HG03060 (cell line): Measurements from ENCODE around the gene LRCH4.
A peak's percentile ranks its signal among the peaks of the same experiment; 100 is the strongest.
"Not testable (repeated sequence)": the region's sequence is repeated elsewhere in the genome, so short reads cannot be mapped to it uniquely, and the experiment has no call there.

Experiments used
- ATAC-seq: cut with Tn5 transposase; IDR thresholded peaks from one replicate; pipeline ENCODE4 v1.9.1; 2021; ENCODE audit warnings: low read depth, moderate number of reproducible peaks; ENCODE audit not compliant: unreplicated experiment

Gene LRCH4

DNA sequence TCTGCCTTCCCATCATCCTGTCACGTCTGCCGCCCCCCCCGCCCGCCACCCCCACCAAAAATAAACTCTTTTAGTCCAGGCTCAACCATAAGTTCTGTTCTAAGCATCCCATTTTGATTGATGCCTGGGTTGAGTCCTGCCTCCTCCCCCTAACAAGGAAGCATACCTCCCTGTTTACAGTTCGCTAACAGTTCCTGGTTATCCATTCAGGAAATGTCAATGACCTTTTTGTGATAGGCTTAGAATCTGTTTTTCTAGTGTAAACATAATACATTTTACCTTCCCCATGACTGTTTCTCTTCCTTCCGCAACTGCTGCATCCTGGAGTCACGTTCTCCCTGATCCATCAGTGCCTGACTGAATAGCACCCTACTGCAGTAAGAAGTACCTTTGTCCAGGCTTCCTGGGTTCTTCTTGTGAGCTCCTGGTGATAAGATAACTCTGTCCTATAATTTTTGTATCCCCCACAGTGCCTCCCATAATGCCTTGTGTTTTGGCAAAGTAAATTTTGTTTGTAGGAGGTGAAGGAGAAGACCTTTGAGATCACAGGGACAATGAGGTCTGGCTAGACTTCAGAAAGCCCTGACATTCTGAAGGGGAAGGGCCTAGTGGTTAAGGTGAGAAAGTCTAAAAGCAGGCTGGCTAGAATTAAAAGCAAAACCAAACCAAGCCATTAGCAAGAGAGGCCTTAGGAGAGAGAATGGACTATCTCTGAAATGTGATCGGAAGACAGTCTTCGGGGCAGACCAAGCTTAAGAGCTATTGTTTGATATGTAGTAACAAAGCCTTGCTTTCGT lies 39.6 kb downstream of the LRCH4 start:
- ATAC-seq: no peak

DNA sequence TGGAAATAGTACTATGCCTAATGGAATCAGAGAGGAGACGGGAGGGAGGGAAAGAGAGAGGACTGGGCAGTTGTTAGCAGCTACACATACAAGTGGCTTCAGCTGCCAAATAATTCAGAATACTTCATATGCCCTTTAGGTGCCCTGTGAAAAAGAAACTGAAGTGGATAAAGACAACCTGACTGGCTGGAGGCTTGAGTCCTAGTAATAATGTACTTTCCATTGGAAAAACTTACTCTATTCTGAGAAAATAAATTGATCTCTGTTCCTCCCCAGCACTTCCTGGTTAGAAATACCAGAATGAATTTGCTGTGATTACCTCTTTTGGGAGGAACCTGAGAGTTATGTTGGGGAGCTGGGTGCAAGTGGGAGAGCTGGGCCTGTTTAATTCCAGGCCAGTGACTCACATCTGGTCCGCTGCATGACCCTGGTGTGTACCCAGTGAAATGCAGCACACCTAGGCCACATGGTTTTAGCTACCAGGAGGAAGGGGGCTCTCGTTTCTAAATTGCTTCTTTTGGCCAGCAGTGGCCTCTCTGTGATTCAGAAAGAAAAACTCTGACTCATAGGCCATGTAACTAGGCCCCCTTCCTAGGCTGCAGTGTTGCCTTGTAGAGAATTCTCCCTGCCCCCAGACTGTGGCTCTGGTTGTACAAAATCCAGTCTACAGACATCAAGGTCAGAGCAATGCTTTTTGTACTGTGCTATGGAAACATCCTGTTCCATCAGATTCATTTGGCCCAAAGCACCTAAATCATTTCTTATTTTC lies 40.4 kb downstream of the LRCH4 start:
- ATAC-seq: no peak

DNA sequence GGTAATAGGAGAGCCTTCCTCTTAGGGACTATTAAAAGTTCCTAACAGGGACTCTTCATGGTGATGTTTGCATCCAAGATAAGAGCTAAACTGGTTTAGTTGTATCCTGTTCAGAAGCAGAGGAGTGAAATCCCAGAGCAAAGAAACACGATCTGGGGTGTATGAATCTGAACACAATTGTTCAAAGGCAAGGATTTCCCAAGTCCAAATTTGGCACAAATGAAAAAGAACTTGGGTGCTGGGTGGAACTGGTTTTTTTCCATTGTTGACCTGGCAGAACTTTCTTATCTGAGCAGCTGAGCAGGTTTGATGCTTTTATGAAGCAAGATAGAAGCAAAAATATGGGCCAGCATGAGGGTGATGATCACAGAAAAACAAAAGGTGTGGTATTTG lies 41.0 kb downstream of the LRCH4 start:
- ATAC-seq: no peak

DNA sequence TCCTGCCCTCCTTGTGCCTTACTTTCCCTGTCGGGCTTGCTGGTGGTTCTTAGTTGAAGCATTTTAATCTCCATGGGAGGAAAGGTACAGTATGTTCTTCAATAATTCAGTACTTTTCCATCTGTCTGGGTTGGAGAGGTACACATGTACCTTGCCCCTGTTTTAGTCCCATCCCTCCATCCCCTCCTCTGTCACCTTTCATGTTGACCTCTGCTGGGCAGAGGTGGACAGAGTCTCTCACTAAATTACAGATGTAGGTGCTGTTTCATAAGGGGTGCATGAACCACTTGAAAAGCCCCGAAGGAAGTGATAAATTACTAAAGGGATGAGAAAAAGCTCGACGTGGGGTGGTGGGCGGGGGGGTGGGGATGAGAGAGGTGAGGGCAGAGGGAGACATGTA lies 41.5 kb downstream of the LRCH4 start:
- no peak for ATAC-seq

DNA sequence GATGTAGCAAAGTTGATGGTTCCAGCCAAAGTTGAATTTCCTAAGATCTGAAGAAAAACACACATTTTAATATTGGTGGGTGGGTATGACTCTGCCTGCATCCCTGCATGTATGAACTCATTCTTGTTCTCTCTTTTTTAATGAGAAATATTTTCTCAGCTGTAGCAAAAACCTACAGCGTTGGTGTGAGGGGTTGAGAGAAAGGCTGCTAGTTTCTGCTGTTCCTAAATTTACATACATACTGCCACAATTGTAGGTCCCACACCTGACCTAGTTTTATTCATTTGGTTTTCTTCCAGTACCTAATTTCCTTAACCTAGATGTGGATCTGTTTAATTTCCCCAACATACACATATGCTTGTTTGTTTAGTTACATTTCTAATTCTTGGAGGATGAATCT lies 42.3 kb downstream of the LRCH4 start:
- no peak for ATAC-seq

DNA sequence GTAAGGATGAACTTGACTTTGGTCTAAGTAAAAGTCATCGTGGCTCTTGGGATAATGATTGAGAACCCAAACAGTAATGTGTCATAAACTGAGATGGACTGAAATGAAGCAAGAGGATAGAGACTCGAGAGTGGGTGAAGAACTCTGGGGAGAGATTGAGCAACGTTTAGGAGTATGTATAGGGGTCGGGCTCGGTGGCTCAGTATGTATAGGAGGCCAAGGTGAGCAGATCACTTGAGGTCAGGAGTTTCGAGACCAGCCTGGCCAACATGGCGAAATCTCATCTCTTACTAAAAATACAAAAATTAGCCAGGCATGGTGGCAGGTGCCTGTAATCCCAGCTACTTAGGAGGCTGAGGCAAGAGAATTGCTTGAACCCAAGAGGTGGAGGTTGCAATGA lies 44.6 kb downstream of the LRCH4 start:
- not testable (repeated sequence) for ATAC-seq

DNA sequence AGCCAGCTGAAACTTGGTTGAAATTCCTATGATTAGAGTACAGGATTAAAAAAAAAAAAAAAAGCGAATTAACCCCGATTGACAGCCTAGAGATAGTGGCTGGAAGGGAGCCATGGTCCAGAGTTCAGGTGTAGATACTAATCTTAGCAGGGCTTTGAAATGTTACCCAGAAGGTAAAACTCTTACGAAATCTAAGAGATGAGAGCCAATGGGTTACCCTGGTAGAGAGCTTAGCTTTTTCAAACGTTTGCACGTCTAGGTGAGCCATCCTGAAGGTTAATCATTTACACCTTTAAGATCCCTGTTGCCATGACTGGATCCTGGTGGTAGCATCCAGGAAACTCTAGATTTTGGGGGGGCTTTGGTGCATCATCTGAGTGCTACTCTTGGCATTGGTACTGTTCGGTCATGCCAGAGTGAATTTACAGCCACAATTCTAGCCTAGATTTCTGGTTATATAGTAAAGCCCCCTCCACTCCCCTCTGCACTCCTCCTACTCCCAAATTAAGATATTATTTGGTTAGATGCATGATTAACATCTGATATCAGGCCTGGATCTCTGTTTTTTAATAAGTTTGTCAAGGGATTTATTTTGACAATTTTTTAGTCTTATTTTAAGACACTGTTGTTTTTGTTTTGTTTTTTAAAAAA lies 45.7 kb downstream of the LRCH4 start:
- no peak for ATAC-seq

DNA sequence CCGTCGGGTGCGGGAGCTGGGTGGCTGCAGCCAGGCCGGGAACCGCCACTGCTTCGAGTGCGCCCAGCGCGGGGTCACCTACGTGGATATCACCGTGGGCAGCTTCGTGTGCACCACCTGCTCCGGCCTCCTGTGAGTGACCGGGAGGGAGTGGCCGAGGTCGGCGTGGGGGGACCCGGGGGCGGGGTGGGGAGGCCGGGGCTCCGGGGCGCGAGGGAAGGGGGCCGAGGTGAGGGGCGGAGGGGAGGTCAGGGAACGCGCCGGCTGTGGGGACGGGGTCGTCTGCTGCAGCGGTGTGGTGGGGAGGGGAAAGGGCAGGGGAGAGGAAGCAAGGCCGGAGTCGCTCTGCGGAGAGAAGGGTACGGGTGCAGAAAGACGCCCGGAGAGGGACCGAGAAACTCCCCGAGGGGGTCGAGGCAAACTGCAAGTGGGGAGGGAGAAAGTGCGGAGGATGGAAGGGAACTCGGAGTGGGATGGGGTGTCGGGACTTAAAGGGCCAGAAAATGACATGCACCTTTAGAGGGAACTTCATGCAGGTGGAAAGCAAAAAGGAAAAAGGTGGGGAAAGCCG lies 46.4 kb downstream of the LRCH4 start:
- ATAC-seq: no peak

DNA sequence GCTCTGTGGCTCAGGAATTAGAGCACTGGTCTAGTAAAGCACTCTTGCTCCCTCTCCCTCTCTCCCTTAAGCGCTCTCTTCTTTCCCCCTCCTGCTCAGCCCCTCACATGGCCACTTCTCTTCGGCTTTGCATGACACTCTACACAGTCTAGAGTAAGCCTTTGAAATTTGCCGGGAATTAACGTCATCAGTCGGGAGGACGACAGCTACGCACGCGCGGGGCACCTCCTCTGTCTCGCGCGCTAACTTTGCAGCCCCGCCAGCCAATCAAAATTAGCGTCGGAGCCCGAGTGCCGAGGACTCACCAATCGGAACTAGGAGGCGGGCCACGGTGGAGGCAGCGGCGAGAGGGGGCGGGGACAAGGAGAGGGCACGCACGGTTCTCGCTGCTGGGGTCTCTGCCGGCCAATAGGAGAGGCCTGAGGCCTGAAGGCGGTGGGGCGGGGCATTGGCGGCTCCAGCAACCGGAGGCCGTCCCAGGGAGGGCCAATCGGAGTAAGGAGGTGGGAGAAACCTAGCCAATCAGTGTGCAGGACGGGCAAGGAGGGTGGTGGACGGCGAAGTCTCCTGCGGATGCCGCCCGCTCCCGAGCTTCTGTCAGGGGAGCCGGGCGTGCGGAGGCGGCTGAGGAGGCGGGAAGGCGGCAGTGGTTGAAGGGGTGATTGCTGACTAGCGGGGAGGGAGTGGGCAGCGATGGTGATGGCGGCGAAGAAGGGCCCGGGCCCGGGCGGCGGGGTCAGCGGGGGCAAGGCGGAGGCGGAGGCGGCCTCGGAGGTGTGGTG lies 47.1 kb downstream of the LRCH4 start, which contains the start of gene AGFG2:
Gene AGFG2 (plus strand): TSS at position 550 of the 782 bp plus-strand sequence. CDS start 144 bp downstream, at position 694.
- peak; percentile 79 for ATAC-seq

DNA sequence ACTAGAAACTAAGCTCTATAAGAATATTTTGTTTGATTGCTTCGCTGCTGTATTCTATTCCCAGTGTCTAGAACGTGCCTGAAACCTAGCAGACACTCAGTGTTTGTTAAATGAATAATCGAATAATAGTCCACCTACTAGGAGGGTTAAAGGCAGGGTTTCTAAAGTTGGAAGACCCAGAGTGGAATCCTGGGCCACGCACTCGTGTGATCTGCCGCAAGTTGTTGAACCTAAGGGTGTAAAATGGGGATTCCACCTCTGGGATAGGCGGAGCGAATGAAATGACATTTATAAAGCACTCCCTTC lies 47.6 kb downstream of the LRCH4 start:
- no peak for ATAC-seq

DNA sequence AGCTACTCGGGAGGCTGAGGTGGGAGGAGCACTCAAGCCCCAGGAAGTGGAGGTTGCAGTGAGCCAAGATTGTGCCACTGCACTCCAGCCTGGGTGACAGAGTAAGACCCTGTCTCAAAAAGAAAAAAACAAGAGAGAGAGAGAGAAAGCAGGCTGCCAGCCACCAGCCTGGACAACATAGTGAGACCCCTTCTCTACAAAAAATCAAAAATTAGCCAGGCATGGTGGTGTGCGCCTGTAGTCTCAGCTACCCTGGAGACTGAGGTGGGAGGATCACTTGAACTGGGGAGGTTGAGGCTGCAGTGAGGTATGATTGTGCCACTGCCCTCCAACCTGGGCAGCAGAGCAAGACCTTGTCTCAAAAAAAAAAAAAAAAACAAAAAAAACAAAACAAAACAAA lies 49.2 kb downstream of the LRCH4 start:
- not testable (repeated sequence) for ATAC-seq

DNA sequence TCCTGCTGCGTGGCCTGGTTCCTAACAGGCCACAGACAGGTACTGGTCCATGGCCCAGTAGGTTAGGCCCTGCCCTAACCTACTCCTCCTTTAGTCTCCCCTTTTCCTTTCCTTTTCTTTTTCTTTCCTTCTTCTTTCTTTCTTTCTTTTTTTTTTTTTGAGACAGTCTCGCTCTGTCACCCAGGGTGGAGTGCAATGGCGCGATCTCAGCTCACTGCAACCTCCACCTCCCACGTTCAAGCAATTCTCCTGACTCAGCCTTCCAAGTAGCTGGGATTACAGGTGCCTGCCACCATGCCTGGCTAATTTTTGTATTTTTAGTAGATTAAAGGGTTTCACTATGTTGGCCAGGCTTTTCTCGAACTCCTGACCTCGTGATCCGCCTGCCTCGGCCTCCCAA lies 49.9 kb downstream of the LRCH4 start:
- ATAC-seq: not testable (repeated sequence)

DNA sequence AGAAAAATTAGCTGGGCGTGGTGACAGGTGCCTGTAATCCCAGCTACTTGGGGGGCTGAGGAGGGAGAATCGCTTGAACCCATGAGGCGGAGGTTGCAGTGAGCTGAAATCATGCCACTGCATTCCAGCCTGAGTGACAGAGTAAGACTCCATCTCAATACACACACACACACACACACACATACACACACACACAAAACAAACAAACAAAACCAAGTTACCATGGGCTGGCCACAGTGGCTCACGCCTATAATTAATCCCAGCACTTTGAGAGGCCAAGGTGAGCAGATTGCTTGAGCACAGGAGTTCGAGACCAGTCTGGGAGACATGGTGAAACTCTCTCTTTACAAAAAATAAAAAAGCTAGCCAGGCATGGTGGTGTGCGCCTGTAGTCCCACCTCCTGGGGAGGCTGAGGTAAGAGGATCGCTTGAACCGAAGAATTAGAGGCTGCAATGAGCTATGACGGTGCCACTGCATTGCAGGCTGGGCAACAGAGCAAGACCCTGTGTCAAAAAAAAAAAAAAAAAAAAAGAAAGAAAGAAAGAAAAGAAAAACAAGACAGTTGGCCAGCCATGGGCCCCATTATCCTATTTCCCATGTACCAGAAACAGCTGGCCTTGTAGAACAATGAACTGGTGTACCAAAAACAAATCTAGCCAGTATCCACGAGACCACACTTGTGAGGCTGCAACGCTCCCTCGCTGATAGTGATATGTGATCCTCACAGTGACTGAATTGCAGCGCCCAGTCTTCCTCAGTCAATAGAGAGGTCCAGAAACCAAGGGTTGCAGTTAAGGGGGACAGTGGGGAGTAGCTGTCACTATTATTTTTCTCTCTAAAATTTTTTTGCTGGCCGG lies 53.5 kb downstream of the LRCH4 start:
- no peak for ATAC-seq

DNA sequence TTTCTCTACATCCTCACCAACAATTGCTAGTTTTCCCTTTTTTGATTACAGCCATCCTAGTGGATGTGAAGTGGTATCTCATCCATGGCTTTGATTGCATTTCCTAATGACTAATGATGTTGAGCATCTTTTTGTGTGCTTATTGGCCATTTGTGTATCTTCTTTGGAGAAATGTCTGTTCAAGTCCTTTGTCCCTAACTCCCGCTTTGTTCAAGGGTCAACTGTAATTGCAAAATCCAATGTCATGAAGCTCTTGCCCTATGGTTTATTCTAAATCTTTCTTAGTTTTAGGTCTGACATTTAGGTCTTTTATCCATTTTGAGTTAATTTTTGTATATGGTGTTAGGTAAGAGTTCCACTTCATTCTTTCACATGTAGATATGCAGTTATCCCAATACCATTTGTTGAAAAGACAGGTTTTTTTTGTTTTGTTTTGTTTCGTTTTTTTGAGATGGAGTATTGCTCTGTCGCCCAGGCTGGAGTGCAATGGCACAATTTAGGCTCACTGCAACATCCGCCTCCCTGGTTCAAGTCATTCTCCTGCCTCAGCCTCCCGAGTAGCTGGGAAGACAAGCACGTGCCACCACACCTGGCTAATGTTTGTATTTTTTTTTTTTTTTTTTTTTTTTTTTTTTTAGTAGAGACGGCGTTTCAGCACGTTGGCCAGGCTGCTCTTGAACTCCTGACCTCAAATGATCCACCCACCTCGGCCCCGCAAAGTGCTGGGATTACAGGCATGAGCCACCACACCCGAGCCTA lies 57.6 kb downstream of the LRCH4 start:
- not testable (repeated sequence) for ATAC-seq
